ENCODE results near the gene CISH.

CISH gene

GRCh38 chr3:50568947-50569749 is 42.4 kb downstream of the CISH start, which contains the start of gene HEMK1:
HEMK1 (plus strand) TSS chr3:50569522; CDS start chr3:50571105, 1,583 bp downstream.
- peak; percentile 87 for DNase-seq

- DNase-seq: peak; percentile 90
These were observed 44.0 kb downstream of the CISH start, which contains the start of gene C3orf18 for GRCh38 chr3:50567386-50568167. C3orf18 (minus strand) TSS chr3:50567747; CDS start chr3:50565699, 2,048 bp downstream.

GRCh38 chr3:50567011-50567385 is 44.6 kb downstream of the CISH start:
- DNase-seq: no peak

DNA sequence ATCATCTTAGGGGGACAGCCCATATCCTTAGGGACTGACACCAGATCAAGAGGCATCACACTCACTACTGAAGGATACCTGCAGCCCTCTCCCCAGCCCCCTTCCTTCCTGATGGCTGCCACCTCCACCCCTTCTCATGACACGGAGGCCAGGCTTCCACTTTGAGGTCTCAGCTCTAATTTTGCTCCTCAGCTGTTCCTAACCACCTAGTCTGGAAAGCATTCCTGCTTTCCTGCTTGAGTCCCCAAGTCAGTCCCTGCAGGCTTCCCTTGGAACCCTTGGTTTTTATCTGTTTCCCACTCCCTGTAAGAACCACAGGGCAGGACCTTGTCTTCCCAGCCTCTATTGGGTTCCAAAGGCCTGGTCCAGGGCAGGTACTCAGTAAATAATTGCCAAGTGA is 47.3 kb downstream of the CISH start:
- DNase-seq: no peak

- DNase-seq: no peak
These were observed 47.7 kb downstream of the CISH start for GRCh38 chr3:50563867-50564266.

DNA sequence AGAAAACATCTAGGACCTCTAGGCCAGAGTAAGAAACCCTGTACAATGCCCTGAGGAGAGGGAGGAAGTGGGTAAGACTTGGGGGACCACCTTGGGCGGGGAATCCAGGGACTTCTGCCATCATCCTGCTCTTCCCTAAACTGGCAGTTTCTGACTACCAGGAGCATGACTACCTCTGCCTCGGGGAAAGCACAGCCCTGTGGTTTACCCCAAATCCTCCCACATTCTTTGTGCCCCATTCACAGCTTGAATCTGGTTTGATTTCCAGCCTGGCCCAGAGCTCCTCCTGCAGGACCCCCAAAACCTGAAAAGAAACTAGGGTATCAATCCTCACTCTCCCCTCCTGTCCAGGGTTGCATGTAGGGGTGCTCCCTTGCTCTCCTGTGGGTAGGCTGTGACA is 48.7 kb downstream of the CISH start:
- DNase-seq: no peak

DNA sequence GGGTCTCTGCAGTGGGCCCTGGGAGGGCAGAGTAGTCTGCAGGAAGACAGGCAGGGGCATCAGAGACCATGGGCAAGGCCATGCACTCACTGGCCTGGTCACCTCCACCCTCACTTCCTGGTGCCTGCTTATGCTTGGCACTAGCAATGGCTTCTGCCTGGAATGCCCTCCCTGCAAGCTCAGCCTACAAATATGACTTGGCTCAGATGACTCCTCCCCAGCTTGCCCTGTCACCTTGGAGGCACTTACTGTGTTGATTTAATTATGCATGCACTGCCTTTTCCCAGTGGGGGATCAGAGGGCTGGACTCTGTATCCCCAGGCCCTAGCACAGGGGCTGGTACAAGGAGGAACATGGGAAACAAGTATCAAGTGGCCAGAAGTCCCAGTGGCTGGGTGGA is 51.9 kb downstream of the CISH start:
- no peak for DNase-seq

DNA sequence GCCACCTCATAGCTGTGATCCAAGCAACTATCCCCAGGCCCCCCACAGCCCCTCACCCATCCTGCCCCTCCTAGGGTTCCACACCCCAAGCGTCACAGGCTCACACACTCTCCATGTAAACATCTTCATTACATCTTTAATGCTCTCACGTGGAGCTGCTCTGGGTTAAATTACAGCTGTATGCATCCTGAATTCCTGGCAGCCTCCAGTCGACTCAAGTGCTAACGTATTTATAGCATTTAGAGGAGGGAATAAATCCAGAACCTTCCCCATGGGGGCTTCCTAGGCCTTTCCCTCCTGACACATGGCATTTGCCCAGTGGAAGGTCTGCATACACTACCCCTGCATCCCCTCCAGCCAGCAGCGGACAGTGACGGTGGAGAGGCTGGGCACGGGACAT is 53.7 kb downstream of the CISH start:
- DNase-seq: no peak

DNA sequence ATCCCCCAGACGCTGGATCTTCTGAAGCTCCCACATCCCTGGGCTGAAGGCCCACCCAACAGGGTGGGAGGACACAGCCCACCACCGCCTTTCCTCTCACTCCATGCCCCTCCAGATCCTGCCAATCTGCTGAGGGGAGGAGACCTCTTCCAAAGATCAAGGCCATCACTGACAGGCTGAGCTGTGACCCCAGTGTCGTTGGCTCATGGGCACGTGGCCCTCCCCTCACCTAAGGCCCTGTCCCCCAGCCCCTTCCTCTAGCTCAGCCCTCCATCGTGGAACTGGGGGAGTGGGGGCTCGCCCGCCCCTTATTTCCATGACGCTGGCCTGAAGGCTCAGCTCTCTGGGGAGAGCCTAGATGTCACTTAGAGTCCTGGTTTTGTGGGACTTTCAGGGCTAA is 54.5 kb downstream of the CISH start:
- DNase-seq: no peak
